ENCODE measurements around the gene RAD21L1.

DNA sequence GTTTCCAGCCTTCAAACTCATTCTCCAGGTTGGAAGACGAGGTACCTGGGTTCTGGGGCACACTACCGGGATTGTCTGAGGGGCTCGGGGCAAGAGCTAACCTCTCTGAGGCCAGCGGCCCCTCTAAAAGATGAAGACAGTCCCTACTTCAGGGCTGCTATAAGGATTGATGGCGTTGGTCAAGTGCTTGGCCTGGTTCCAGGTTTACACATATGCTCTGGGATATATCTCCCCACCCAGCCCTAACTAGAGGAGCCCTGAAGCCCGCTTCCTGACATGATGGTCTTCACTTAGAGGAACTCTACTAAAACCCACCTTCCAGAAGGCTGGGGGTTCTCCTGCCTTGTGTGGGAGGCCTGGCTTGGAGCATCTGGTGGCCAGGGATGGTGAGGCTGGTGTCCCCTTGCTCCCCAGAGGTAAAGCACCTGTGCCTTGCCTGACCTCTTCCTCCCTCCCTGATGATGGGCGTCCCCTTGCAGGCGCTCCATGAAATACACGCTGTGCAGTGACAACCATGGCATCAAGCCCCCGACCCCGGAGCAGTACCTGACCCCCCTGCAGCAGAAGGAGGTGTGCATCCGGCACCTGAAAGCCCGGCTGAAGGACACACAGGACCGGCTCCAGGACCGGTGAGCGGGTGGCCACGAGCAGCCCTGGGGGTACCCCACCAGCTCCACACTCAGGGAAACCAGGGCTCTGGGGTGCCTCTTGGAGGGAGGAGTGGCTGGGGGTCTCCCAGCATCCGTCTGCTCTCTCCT lies 74.4 kb downstream of the RAD21L1 start:
- TF ChIP-seq CTCF (IDR thresholded peaks at IDR 0.05) = no peak
- no peak for TF ChIP-seq POLR2A (IDR thresholded peaks at IDR 0.05)

Data from uterus (tissue), 2 donors.